ENCODE measurements around the gene YPEL3. TPM values are rescaled to one million over a fixed set of nuclear protein-coding genes. Genes with fewer than 3 reads are reported as not detected.
A peak's percentile ranks its signal among the peaks of the same experiment; 100 is the strongest.

YPEL3 gene
- total RNA-seq, 2 donors from 2014 or later = 42.0 to 57.2 TPM

DNA sequence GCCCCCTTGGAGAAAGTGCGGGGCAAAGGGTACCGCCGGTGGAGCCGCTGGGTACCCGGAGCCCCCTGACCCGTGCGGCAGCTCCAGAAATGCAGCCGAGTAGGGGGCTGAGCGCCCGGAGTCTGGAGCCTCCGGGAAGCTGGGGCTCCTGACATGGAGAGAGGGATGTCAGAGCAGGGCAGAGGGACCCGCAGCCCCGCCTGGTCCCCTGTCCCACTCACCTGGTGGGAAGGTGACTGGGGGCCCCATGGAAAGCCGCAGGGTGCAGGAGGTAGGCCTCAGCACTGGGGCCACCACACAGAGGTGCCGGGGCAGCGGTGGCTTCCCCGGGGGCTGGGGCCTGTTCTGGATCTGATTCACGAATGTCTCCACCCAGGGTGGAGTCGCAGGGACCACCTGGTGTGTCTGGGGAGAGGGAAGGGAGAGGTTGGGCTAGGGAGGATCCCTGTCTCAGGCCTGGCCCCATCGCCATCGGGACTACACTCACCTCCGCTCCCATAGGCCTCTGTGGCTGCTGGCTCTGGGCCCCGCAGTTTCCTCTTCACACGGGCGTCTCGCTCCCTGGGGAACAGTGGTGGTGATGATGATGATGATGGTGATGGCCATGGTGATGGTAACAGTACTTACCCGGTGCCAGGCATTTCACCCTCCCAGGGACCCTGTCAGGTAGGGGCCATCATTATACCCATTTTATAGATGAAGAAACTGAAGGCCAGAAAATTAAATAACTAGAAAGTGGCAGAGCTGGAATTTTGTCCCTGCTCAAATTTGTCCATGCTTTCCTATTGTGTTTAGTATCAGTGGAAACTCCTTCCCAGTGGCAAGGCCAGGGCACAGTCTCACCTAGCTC, 9.5 kb downstream of the YPEL3 start:
- Histone ChIP-seq H3K4me3 (ENCODE audit: low read length) (no peak overlapping the region), H3K27me3 (ENCODE audit: control insufficient read depth, insufficient read depth, low read length, poor library complexity, severe bottlenecking) (no peaks in the 10 kb centered on the region), H3K27ac (ENCODE audit: low read depth, low read length) (no peak overlapping the region), H3K4me1 (ENCODE audit: control insufficient read depth, insufficient read depth, low read length) (peaks cover 6% of the 10 kb centered on the region), H3K36me3 (ENCODE audit: control insufficient read depth, insufficient read depth, low read length) (peaks cover 45% of the 10 kb centered on the region), H3K9me3 (ENCODE audit: control insufficient read depth, low read length) (no peaks in the 10 kb centered on the region), H3K9ac (ENCODE audit: extremely low read depth, low read length, poor library complexity, severe bottlenecking) (no peak overlapping the region)
- 96% methylated on average over 11 to 27 of the region's 27 CpGs for WGBS, 2 experiments (ENCODE audit: insufficient coverage in 1 of 2, insufficient read length in 1 of 2)
- Mint-ChIP-seq H3K36me3 (ENCODE audit: low read depth) (peaks cover 43% of the 10 kb centered on the region), H3K9me3 (no peaks in the 10 kb centered on the region), H3K4me3 (no peak overlapping the region), H3K4me1 (no peaks in the 10 kb centered on the region), H3K27me3 (ENCODE audit: insufficient read depth) (no peaks in the 10 kb centered on the region), H3K27ac (no peak overlapping the region)
- TF ChIP-seq, protein P1, sequence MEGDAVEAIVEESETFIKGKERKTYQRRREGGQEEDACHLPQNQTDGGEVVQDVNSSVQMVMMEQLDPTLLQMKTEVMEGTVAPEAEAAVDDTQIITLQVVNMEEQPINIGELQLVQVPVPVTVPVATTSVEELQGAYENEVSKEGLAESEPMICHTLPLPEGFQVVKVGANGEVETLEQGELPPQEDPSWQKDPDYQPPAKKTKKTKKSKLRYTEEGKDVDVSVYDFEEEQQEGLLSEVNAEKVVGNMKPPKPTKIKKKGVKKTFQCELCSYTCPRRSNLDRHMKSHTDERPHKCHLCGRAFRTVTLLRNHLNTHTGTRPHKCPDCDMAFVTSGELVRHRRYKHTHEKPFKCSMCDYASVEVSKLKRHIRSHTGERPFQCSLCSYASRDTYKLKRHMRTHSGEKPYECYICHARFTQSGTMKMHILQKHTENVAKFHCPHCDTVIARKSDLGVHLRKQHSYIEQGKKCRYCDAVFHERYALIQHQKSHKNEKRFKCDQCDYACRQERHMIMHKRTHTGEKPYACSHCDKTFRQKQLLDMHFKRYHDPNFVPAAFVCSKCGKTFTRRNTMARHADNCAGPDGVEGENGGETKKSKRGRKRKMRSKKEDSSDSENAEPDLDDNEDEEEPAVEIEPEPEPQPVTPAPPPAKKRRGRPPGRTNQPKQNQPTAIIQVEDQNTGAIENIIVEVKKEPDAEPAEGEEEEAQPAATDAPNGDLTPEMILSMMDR (conservative IDR thresholded peaks at IDR 0.05) = no peak
- no peak for DNase-seq

DNA sequence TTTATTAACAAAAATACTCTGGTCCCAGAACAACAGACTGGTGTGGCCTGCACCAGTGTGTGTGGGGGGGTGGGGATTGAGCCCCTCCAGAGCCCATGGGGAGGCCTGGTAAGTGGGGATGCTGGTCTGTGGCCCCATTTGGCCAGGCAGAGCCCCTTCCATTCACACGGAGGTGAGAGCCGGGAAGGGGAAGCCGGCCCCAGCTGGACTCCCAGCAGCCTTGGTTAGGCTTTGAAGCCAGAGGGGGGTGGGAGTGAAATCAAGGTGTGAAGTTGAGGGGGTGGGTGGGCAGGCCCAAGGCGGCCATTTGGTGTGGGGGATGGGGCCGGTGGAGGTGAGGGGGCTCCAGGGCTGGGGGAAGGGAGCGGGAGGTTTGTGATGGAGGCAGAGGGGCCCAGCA, 10.2 kb downstream of the YPEL3 start:
- WGBS, 2 experiments (ENCODE audit: insufficient coverage in 1 of 2, insufficient read length in 1 of 2) = 73 to 88% methylated on average over 3 to 6 of the region's 6 CpGs
- H3K4me3 ChIP-seq (ENCODE audit: low read length) = no peak overlapping the region
- H3K9me3 ChIP-seq (ENCODE audit: control insufficient read depth, low read length) = no peaks in the 10 kb centered on the region
- H3K9ac ChIP-seq (ENCODE audit: extremely low read depth, low read length, poor library complexity, severe bottlenecking) = no peak overlapping the region
- H3K27ac ChIP-seq (ENCODE audit: low read depth, low read length) = no peak overlapping the region
- Mint-ChIP-seq H3K36me3 (ENCODE audit: low read depth) (peaks cover 49% of the 10 kb centered on the region), H3K4me1 (no peaks in the 10 kb centered on the region), H3K27me3 (ENCODE audit: insufficient read depth) (no peaks in the 10 kb centered on the region), H3K9me3 (no peaks in the 10 kb centered on the region), H3K27ac (no peak overlapping the region), H3K4me3 (no peak overlapping the region)
- H3K36me3 ChIP-seq (ENCODE audit: control insufficient read depth, insufficient read depth, low read length) = peaks cover 52% of the 10 kb centered on the region
- peaks cover 6% of the 10 kb centered on the region for H3K4me1 ChIP-seq (ENCODE audit: control insufficient read depth, insufficient read depth, low read length)
- DNase-seq = peak; percentile 70
- no peaks in the 10 kb centered on the region for H3K27me3 ChIP-seq (ENCODE audit: control insufficient read depth, insufficient read depth, low read length, poor library complexity, severe bottlenecking)
- TF ChIP-seq, protein P1 (conservative IDR thresholded peaks at IDR 0.05) = no peak

DNA sequence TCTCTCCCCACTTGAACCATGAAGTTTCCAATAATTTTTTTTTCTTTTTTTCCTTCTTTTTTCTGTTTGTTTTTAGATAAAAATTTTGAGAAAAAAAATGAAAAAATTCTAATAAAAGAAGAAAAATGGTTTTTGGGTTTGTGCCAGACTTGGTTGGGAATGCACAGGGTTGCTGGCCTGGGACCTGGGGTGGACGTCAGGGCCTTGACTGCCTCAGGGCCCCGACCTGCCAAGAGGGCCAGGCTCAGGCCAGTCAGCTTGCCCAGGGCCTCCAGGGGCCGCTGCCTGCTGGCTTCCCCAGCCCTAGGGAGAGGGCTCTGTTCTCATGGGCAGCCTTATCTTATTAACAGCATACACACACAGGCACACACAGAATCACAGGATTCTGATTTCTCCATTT, 10.8 kb downstream of the YPEL3 start:
- Mint-ChIP-seq H3K27me3 (ENCODE audit: insufficient read depth) (no peaks in the 10 kb centered on the region), H3K36me3 (ENCODE audit: low read depth) (peaks cover 52% of the 10 kb centered on the region), H3K27ac (no peak overlapping the region), H3K9me3 (no peaks in the 10 kb centered on the region), H3K4me3 (no peak overlapping the region), H3K4me1 (no peaks in the 10 kb centered on the region)
- Histone ChIP-seq H3K9me3 (ENCODE audit: control insufficient read depth, low read length) (no peaks in the 10 kb centered on the region), H3K36me3 (ENCODE audit: control insufficient read depth, insufficient read depth, low read length) (peaks cover 58% of the 10 kb centered on the region), H3K4me1 (ENCODE audit: control insufficient read depth, insufficient read depth, low read length) (peaks cover 6% of the 10 kb centered on the region), H3K4me3 (ENCODE audit: low read length) (no peak overlapping the region), H3K9ac (ENCODE audit: extremely low read depth, low read length, poor library complexity, severe bottlenecking) (no peak overlapping the region), H3K27me3 (ENCODE audit: control insufficient read depth, insufficient read depth, low read length, poor library complexity, severe bottlenecking) (no peaks in the 10 kb centered on the region), H3K27ac (ENCODE audit: low read depth, low read length) (no peak overlapping the region)
- WGBS, 2 experiments (ENCODE audit: insufficient coverage in 1 of 2, insufficient read length in 1 of 2) = 88% methylated on average over 3 of the region's 3 CpGs; no CpG with 5 or more reads in 1 of the 2 experiments
- DNase-seq = no peak
- TF ChIP-seq, protein P1 (conservative IDR thresholded peaks at IDR 0.05) = no peak
